HG02763 (cell line): Measurements from ENCODE around the gene NCKAP5.

Experiments
- ATAC-seq: cut with Tn5 transposase; IDR thresholded peaks from one replicate; pipeline ENCODE4 v1.9.1; 2021; ENCODE audit warnings: mild to moderate bottlenecking, moderate library complexity; ENCODE audit not compliant: unreplicated experiment

NCKAP5 gene

DNA sequence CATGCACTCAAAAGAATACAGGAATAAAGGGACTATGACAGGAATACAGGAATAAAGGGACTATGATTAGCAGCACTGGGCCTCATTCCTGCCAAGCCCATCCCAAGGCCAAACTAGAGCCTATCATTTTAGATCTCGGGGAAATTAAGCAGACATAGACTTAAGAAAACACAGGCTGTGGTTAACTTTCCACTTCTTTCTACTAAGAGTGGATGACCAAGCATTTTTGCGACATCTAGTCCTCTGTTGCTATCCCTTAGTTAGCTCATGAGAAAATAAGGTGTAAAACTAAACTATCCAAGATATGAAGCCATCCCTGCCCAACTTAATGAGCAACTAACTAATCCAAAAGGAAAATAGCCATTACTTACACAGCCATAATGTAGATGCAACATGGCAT is 904.2 kb downstream of the NCKAP5 start:
- ATAC-seq: no peak

DNA sequence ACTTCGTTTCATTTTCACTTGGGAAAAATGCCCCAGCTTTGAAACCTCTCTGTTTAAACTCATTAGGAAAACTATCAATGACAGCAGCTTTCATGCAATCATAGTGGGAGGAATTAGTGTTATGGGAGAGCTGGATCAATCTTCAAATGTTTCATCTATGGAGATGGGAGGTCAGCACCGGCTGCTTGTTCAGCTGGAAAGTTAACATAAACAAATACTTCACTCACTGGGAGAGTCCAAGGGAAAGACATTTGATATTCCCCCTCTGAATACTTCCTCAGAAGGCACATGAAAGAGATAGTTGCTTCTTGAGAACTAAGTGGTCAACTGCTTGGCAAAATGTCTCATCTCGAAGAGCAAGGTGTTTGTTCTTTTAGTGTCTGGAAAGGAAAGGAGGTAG is 905.5 kb downstream of the NCKAP5 start:
- ATAC-seq: no peak

DNA sequence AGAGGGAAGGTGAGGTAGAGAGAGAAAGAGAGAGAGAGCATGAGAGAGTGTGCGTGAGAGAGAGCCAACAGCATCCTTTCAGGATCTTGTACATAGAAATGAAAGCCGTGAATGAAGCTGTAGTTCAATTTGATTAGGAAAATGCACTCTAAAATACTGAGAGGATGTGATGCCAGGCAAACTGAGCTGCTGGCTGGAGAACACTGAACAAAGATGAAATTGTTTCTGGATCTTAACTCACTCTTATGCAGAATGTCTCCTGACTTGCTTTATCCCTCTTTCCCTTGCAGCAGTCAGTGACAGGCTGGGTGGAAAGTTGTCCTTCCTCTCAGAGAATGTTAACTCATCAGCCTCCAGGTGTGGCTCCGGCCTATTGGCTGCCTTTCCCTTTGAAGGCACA is 908.9 kb downstream of the NCKAP5 start:
- no peak for ATAC-seq

DNA sequence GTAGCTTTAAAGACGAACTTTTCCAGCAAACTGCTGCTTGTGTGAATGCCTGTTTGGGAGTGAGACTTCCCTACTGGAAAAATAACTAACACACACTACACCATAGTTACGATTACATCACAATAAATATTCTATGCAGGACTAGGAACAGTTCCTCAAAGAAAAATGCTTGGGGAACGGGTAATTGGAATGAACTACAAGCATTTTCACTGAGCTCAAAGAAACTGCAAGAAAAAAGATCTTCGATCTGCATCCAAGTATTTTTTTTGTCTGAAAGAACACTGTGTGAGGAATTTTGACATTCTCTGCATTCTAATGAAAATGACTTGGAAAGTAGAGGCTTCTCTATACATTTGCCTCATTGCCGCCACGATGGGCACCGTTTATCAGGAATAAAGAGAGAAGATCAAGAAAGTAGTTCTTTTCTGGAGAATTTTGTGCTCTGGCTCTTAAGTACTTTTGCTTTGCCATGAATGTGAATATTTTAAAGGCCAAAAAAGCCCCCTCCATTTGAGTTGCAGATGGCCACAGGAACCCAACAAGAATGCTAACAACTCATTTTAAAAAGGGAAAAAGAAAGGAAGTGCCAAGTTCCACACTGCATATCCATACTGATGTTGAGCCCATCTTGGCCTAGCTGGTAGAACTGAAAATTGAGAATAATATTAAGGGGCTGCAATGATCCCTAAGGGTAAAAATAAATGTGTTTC is 911.8 kb downstream of the NCKAP5 start:
- no peak for ATAC-seq

DNA sequence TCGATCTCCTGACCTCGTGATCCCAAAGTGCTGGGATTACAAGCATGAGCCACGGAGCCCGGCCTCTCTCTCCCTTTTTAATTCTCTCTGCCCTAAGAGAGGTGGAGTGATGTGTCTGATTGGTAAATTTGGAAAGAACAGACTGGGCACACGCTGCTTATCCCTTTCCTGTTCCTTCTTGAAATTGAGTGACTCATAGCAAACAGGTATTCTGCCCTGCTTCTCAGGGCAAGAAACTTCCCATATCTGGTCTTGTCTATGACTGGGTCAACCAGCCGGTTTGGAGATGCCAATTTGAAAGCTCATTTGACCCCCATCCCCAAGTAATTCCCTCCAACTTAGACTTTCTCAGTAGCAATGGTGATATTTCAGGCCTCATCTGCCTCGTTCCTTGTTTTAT is 913.3 kb downstream of the NCKAP5 start:
- no peak for ATAC-seq

DNA sequence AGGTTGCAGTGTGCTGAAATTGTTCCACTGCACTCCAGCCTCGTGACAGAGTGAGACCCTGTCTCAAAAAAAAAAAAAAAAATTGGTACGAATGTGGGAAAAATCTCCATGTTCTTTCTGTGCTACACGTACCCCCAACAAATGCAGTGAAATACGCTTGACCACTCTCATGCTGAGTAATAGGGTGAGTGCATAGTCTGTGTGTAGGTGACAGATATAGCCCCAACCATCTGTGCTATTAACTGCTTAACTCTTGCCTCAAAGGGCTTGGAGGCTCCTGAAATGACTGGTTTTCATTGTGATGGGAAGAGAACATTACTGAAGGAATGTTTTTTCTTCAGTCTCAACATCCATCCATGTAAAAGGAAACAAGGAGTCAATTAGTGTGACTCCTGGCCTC is 913.9 kb downstream of the NCKAP5 start:
- ATAC-seq: no peak

DNA sequence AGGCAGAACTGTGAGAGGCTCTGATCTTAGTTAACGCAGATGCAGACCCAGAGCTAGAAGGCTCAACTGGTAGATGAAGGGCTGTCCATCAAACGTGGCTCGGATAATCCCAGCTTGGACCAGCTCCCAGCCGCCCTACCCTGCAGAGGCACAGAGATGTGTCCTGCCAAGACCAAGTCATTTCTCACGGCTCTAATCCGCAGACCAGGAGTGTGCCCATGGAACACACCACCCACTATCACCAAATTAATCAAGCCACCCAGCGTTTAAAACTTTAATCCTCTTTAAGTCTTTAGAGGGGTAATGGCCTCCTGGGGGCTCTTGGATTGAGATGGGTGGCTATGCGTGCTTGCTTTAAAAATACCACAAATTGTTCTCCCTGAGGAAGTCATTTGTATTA is 915.8 kb downstream of the NCKAP5 start:
- no peak for ATAC-seq

DNA sequence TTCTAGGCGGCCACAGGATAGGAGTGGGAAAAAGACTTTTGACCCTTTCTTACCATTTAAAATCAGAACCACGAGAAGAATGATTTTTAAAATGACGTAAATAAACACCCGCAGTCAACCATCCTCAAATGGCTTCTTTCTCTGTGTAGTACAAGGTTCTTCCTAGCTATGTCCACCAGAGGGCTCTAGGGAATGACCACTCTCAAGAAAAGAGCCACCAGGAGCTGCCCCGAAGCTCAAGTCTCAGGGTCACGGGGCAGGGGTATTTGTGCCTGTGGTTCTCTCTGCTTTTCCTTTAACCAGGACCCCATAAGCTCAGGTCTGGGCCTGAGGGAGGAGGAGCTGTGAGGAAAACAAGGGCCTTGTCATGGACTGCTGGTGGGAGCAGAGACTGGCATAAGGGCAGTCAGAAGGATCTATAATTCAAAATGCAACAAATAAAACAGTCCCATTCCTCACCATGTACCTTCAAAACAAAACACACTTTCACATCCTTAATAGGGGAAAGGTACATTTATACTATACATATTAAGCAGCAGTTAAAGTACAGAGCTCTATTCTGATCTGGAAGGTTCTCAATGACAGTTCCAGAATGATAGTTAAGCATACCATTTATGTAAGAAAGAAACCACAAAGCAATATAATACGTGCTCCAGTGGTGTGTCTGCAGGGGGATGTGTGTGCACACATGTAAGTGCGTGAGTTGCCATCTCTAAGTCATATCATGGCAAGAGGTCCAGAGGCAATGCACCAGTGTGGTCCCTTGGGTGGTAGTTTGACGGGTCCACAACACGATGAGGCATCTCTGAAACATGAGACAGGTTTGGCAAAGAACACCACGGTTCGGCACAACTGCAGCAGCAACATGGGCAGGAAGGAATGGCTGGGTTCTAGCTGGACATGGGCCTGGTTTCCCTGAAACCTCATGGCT is 916.9 kb downstream of the NCKAP5 start:
- ATAC-seq: no peak

DNA sequence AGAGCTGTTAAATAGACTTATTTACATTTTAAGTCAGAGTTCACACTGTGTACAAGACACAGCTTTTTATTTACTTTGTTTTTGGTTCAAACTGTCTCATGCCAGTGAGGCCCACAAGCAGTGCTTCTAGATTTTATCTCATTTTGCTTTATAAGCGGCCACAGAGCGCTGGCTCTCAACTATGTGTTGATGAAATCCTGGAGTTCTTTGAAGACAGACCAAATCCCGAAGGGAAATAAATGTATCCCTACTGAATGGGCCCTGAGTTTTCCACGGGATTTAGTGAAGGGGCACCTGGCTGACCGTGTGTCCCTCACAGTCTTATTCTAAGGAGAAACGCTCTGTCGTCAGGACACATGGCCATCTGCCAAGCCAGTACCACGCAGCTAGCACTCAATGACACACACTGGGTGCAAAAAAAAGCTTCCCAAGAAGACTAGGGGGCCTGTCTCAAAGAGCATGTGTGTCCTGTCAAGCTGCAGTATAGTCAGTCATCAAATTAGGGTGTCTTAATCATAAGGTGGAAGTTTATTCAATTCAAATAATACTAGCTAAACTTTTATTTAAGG is 921.6 kb downstream of the NCKAP5 start:
- no peak for ATAC-seq

DNA sequence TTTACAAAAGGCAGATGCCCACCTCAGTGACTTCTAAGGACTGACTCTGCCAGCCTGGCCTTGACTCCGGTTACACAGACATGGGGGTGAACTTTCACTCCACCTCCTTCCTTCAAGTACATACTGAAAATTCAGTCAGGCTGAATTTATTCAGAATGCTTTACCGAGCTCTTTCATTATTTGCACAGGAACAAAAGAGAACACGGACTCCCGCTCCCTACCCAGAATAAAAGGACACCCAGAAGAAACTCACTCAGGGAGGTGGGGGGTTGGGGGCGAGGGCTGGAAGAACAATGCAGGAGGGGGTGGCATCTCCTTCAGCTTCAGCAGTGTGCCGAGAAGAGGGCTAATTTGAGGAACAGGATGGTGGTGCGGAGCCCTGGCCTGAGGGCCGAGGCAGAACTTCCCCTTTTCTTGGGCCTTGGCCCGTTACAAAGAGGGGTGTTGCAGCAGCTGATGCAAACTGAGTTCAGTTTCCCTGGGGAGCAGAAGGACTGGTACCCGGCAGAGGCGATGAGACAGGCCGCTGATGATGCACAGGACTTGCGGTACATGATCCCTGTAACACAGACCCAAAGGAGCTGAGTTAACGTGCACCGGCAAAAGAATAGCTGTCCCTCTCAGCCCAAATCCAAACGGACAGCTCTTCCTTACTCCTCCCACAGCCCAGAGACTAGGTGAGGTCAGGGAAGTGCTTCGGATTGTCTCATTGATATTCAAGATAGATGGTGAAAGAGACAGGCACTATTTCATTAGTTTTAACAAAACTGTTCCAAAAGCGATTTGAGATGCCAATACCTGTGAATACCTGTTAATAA is 922.3 kb downstream of the NCKAP5 start:
- ATAC-seq: no peak

DNA sequence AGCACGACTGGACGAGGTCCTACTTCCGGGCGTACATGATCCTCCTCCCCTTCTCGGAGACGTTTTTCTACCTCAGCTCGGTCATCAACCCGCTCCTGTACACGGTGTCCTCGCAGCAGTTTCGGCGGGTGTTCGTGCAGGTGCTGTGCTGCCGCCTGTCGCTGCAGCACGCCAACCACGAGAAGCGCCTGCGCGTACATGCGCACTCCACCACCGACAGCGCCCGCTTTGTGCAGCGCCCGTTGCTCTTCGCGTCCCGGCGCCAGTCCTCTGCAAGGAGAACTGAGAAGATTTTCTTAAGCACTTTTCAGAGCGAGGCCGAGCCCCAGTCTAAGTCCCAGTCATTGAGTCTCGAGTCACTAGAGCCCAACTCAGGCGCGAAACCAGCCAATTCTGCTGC is 923.1 kb downstream of the NCKAP5 start:
- no peak for ATAC-seq

DNA sequence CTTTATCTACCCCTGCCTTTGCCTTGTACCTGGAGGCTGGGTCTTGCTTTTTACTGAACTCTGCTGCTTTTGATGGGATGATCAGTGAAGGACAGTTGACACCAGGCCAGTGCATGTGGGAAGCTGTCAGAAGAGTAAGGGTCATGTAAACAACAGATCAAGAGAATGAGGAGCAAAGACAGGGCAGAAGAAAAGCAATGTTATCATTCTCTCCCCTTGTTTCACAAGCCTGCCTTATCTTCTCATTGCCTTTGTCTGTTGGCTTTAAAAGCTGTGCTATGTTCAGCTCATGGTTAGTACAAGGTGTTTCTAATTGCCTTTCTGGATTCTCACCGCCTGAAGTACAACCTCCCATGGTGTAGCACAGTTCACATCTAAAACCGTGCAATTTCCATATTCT is 925.8 kb downstream of the NCKAP5 start:
- no peak for ATAC-seq

DNA sequence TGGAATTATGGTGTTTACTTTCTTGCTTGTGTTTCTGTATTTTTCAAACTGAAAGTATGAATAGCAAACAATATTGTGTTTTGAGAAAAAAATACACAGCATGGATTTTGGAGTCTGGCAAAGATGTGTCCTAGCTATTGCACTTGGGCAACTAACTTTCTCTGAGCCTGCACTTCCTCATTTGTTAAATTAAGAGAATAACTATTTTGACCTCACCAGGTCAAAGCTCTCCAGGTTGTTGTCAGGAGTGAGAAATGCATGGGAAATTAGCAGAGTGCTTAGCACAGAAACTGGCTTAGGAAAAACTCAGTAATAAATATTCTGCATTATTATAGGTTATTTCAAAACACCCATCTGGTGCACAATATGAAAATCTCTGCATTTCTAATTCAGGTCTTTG is 926.4 kb downstream of the NCKAP5 start:
- ATAC-seq: no peak

DNA sequence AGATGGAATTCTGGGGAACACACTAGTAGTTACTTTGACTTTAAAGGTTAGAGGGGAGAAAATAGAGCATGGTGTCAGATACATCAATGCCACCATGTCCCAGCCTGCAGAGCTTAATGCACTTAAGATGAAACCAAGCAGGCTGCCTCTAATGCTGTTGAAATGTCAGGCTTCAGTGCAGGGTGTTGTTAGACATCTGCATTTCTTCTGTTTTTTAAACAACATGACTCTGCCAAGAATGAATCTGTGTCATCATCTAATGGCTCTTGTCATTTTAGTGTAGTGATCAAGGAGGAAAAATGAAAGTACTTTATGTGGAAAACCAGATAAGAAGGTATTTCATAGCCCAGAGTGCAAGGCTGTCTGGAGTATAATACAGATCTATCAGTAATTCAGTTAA is 928.1 kb downstream of the NCKAP5 start:
- ATAC-seq: no peak

DNA sequence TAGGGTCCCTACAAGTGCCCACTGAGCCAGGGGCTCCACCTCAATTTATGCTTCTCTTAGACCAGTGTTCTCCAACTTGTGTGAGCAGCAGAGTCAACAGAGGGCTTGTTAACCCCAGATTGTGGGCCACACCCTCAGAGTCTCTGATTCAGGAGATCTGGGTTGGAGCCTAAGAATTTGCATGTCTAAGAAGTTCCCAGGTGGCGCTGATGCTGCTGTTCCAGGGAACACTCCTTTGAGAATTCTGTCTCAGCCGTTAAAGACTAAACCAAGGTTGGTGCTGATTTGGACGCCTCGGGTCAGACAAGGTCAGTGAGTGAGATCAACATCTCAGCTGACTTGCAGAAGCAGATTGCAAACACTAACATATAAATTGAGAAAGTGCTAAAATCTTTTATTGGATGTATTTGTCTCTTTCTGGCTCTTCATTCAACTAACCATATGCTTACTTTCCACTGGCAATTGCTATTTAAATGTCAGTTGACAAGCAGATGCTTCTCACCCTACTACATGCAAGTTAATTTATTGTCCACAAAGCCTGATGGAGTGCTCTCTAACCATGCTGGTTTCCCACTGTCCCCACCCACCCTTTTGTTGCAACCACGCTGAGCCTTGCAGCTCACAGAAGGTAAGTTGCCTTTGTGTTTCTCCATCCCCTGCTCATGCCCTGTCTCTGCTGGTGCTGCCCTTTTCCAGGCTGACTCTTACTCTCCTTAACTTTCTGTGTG is 929.8 kb downstream of the NCKAP5 start:
- no peak for ATAC-seq

DNA sequence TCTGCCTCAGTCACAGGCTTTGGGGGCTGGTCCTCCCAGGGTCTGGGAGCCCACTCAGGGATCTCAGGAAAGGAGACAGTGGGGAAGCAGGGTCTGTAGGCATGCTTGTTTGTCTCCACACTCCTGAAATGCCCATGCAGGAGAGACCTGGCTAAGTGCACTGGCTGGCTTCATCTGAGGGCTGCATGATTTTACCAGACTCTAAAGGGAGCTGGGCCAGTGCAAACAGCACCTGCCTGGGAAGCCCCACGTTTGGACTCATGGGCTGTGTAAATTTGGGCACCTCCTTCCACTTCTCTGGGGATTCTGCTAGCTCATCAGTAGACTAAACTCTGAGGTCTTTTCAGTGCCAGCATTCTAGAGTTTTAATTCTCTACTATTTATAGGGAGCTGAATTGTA is 931.9 kb downstream of the NCKAP5 start:
- no peak for ATAC-seq

DNA sequence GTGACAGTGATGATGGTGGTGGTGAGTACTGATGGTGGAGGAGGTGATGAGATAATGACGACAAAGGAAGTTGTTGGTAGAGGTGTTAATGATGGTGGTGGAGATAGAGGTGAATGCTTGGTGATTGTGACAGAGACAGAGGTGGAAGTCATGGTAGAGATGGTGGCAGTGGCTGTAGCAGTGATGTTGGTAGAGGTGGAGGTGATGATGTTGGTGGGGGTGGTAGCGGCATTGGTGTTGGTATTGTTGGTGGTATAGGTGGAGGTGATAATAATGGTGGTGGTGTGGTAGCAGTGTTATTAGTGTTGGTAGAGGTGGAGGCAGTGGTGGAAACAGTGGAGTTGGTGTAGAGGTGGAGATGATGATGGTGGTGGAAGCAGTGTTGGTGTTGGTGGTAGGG is 934.6 kb downstream of the NCKAP5 start:
- no peak for ATAC-seq

DNA sequence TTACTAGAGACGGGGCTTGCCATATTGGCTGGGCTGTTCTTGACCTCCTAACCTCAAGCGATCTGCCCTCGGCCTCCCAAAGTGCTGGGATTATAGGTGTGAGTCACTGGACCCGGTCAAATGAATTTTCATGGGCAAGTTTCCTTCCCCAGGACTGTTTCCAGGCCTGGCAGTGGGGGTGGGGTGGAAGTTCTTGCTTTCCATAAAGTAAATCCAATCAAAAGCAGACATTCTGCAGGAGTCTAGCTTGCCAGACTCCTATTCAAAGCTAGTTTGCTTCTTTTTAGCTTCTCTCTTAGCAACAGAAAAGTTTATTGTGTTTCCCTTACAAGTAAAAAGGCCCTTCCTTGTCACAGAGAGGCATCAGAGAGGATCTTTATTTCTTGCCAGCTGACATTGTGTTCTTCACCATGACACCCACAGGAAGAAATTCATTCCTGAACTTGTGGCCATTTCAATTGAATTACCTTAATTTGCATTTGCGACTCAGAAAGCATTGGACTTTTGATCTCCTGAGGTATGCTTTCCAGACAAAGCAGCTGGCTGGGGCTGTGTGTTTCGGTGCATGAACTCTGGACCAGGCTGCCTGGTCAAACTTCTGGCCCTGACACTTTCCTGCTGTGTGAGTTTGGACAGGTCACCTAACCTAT is 936.1 kb downstream of the NCKAP5 start:
- ATAC-seq: no peak

DNA sequence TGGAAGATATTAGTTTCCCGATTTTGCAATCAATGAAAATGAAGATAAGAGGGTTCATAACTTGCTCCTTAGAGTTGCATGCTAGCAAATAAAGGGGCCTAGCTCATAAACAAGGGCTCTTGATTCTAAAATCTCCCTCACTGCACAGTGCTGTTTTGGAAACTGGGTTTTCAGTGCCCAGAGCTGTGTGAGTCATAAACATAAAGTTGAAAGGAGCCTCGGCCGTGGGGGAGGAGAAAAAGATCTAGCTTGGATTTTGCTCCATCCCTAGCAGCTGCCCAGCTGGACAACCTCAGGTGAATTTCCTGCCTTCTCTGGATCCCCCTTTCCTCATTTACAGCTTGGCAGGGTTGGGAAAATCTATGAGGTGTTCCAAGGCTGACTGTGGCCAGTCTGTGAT is 940.7 kb downstream of the NCKAP5 start:
- ATAC-seq: no peak
